Activated CD4-positive, alpha-beta T cell treated with anti-CD3 and anti-CD28 coated beads, Interleukin-2, amount 10 ng/mL, durations not matched to agents 7 days and 5 days (primary cell): ENCODE measurements around the gene GABRG1. TPM values are rescaled to one million over a fixed set of nuclear protein-coding genes. Genes with fewer than 3 reads are reported as not detected.

Source experiments
- CTCF ChIA-PET: fragments of 350-600 bp; sonication (Branson Sonifier 250); formaldehyde crosslinking; loops from one replicate; lab custom pipeline; 2021; ENCODE audit warnings: antibody characterized with exemption; lab: Charles Lee
- POLR2A ChIA-PET: fragments of 350-600 bp; sonication (Branson Sonifier 250); formaldehyde crosslinking; loops from one replicate; lab custom pipeline; 2021; ENCODE audit warnings: antibody characterized with exemption; lab: Charles Lee
- DNase-seq: peaks from one replicate; pipeline ENCODE4 v3.0.0-alpha.2; 2020
- H3K27ac Mint-ChIP-seq: one replicate; pipeline ENCODE4 v1.8.0; 2021; ENCODE audit warnings: mild to moderate bottlenecking, moderate library complexity, mixed read lengths
- H3K27me3 Mint-ChIP-seq: one replicate; pipeline ENCODE4 v1.8.0; 2021; ENCODE audit warnings: mixed read lengths
- H3K36me3 Mint-ChIP-seq: one replicate; pipeline ENCODE4 v1.8.0; 2021; ENCODE audit warnings: low read depth, mixed read lengths
- H3K4me1 Mint-ChIP-seq: one replicate; pipeline ENCODE4 v1.8.0; 2021; ENCODE audit warnings: mixed read lengths
- H3K4me3 Mint-ChIP-seq: one replicate; pipeline ENCODE4 v1.8.0; 2021; ENCODE audit warnings: mild to moderate bottlenecking, moderate library complexity, mixed read lengths
- H3K9me3 Mint-ChIP-seq: one replicate; pipeline ENCODE4 v1.8.0; 2021; ENCODE audit warnings: mixed read lengths
- total RNA-seq, 2 experiments: library from RNA; stranded (reverse); gene quantifications; one replicate each; pipeline ENCODE4 v1.2.3, GENCODE V29; 2021

The GABRG1 gene
- not detected for total RNA-seq

DNA sequence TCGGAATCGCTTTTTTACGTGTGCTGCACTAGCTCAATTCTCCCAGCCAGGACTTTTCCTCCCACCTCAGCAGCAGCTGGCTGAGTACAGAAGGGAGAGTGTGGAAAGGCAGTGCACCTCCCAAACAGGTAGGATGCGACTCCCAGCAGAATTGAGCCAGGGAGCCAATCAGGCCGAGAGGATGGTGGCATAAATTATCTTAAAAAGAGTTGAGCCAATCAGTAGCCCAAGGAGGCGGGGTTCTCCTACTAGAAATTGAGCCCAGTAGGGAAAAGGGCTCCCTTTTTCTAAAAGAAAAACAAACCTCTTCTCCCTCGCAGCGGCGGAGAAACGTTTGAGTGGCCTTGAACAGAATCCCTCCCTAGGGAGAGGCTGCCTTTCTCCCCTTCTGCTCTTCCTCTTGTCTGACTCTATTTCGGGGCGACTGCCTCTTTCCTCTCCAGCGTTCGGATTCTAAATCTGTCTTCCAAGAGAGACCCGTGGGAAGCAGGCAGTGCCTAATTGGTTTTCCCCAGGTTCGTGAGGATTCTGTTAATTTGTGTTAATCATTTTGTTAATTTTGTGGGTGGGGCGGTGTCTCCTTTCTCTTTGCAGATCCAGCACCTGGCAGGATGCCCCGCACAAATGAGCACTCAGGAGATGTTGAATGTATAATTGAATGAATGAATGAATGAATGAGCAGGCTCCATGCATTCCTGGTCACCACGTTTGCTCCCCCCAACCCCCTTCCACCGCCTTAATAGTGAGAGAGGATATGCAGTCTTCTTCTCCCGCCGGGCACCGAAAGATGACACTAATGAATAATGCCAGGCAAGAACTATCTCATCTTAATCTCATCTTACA lies at the start of gene GABRG1:
TSS of gene GABRG1 (minus strand) at position 142 of the 843 bp plus-strand sequence. CDS start at position 1, 141 bp downstream.
- H3K27me3 Mint-ChIP-seq: no peaks in the 10 kb centered on the region
- peaks cover 3% of the 10 kb centered on the region for H3K9me3 Mint-ChIP-seq

DNA sequence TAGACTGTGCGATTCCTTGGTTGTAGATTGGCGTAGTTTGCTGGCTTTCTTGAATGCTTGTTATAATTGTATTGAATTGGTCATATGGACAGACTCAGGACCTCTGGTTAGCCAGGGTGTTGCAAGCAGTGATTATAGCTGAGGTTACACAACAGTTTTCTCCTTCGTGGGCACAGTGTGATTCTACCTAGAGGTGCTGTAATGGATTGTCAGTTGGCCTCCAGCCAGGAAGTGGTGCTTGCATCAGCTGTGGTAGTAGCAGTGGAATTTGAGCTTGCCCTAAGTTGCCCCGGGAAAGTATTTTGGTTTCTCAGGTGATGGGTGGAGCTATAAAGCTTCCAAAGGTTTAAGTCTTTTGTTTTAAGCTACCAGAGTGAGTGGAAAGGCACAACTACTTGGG lies 23.1 kb upstream of the GABRG1 start:
- Mint-ChIP-seq H3K27me3 (no peaks in the 10 kb centered on the region), H3K4me1 (no peaks in the 10 kb centered on the region), H3K27ac (no peak overlapping the region), H3K4me3 (no peak overlapping the region), H3K9me3 (peaks cover 11% of the 10 kb centered on the region), H3K36me3 (no peaks in the 10 kb centered on the region)
- ChIA-PET POLR2A (no interaction called here), CTCF (no interaction called here)
- no peak for DNase-seq

More for the DNA sequence above, at the start of gene GABRG1:
- H3K4me3 Mint-ChIP-seq: no peak within 1 kb of the TSS
- H3K4me1 Mint-ChIP-seq: no peaks in the 10 kb centered on the region
- H3K27ac Mint-ChIP-seq: no peak within 1 kb of the TSS
- no peaks in the 10 kb centered on the region for H3K36me3 Mint-ChIP-seq
- no peak for DNase-seq
- POLR2A ChIA-PET: no interaction called here
- CTCF ChIA-PET: no interaction called here

DNA sequence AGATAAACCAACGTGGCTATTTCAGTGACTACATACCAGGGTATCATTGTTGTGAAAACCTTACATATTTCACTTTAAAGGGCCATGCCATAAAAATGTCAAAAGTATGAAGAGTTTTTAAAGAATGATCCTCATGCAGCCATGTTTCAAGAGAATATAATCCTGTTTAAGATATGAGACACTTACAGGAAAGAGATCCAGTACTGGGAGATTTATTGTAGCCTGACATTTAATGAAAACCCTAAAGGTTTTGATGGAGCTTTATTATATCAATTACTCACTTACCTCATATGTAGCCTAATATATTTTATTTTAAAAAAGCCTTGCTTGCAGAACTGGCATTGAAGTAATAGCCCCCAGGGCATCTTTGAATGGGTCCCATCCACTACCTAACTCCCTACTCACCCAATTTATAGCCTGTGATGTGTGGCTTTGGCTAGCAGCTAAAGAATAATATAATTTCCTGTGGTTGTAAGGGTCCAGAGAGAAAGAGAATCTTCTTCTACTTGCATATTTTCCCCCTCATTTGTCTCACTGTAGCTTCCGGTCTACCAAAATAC lies 7.7 kb upstream of the GABRG1 start:
- H3K36me3 Mint-ChIP-seq: no peaks in the 10 kb centered on the region
- ChIA-PET POLR2A (no interaction called here), CTCF (no interaction called here)
- no peak overlapping the region for H3K27ac Mint-ChIP-seq
- peaks cover 7% of the 10 kb centered on the region for H3K9me3 Mint-ChIP-seq
- H3K4me1 Mint-ChIP-seq: no peaks in the 10 kb centered on the region
- DNase-seq: no peak
- no peaks in the 10 kb centered on the region for H3K27me3 Mint-ChIP-seq
- H3K4me3 Mint-ChIP-seq: no peak overlapping the region

DNA sequence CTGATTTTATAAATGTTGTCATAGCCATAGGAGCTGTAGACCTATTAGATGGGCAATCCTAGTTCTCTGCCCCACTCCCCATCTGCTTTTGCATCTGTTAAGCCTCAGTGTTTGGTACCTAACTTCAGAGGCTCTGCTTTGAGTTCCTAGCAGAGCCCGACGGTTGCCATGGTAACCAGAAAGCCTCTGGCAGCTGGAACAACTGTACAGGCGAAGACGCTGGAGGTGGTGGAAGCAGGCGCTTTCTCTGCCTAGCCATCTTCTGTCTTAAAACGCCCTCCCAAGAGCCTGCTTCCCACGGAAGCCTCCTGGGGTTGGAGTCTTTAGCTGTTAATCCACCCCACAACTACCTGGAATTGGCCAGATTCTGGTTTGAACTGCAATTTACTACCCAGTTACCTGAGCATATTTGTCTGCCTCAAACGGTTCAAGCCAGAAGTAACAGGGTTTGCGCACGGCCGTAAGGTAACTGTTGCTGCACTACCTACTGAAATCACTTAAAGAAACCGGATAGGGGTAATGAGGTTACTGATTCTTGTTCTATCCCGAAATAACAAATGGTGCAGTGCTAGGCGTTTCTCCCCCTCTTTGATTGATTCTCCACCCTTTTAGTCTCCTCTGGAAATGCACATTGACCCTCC lies 1.0 kb upstream of the GABRG1 start:
- no peaks in the 10 kb centered on the region for H3K27me3 Mint-ChIP-seq
- H3K4me3 Mint-ChIP-seq: no peak overlapping the region
- ChIA-PET CTCF (no interaction called here), POLR2A (no interaction called here)
- H3K36me3 Mint-ChIP-seq: no peaks in the 10 kb centered on the region
- no peaks in the 10 kb centered on the region for H3K4me1 Mint-ChIP-seq
- no peak overlapping the region for H3K27ac Mint-ChIP-seq
- H3K9me3 Mint-ChIP-seq: no peaks in the 10 kb centered on the region
- no peak for DNase-seq

DNA sequence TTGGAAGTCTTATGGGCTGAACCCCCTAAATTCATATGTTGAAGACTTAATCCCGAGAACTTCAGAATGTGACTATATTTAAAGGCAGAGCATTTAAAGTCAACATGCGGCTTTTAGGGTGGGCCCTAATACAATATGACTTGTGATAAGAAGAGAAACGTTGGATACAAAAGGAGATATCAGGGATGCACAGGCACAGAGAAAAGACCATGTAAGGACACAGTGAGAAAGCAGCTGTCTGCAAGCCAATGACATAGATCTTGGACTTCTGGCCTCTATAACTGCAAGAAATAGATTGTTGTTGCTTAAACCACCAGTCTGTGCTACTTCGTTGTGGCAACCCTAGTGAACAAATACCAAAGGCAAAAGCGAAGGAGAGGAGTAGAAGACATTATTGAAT lies 42.2 kb downstream of the GABRG1 start:
- CTCF ChIA-PET: no interaction called here
- Mint-ChIP-seq H3K36me3 (no peaks in the 10 kb centered on the region), H3K4me1 (no peaks in the 10 kb centered on the region), H3K4me3 (no peak overlapping the region), H3K27me3 (no peaks in the 10 kb centered on the region), H3K27ac (no peak overlapping the region), H3K9me3 (peaks cover 13% of the 10 kb centered on the region)
- no peak for DNase-seq
- POLR2A ChIA-PET: no interaction called here

DNA sequence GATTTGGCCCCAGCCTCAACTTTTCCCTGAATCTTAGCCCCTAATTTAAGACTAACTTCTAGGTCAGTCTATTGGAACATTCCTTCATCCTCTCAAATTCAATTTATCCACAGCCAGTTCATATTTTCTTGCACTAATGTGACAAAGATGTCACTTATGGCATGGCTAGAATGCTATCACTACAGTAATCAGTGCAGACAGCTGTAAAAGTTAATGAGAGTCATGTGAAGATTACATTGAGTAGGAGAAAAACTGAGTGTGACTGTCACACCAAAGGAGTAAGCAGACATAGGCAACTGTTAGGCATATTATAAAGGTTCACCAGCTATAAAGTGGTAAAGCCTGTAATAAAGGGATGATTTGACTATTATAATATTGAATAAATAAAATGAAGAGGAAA lies 42.6 kb downstream of the GABRG1 start:
- Mint-ChIP-seq H3K4me1 (no peaks in the 10 kb centered on the region), H3K4me3 (no peak overlapping the region), H3K36me3 (no peaks in the 10 kb centered on the region), H3K9me3 (peaks cover 13% of the 10 kb centered on the region), H3K27ac (no peak overlapping the region), H3K27me3 (no peaks in the 10 kb centered on the region)
- DNase-seq: no peak
- ChIA-PET POLR2A (no interaction called here), CTCF (no interaction called here)

DNA sequence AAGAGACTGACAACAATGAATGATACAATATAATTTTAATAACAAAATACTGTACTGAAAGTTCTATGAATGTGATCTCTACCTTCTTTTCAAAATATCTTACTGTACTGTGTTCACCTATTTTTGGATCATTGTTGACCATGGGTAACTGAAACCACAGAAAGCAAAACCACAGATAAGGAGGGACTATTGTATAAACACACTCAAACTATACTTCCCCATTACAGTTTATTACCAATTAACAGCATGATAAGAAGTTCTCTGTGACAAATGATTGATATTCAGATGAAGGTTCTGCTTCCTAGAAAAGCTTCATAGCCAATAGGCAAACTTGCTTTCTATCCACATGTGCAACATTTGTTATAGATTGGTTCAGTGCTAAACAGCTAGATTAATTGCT lies 50.1 kb downstream of the GABRG1 start:
- H3K4me3 Mint-ChIP-seq: no peak overlapping the region

DNA sequence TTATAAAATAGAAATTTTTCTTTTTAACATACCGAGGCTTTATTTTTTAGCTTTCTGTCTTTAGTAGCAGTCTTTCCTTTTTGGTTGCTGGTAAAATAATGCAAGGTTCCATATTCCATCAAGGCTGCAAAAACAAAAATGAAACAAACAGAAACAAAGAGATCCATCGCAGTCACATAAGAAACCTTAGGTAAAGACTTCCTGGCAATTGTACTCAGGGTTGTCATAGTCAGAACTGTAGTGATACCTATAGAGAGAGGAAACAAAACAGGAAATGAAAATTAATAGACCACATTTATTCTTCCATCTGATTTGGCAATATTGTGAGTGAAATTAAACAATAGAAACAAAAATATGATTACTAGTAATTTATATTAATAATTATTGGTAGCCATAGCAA lies 72.5 kb downstream of the GABRG1 start:
- Mint-ChIP-seq H3K4me3 (no peak overlapping the region), H3K4me1 (no peaks in the 10 kb centered on the region), H3K27me3 (no peaks in the 10 kb centered on the region), H3K27ac (no peak overlapping the region), H3K9me3 (peaks cover 6% of the 10 kb centered on the region), H3K36me3 (no peaks in the 10 kb centered on the region)
- DNase-seq: no peak
- POLR2A ChIA-PET: no interaction called here
- CTCF ChIA-PET: no interaction called here

More for the DNA sequence above, 50.1 kb downstream of the GABRG1 start:
- Mint-ChIP-seq H3K27me3 (no peaks in the 10 kb centered on the region), H3K27ac (no peak overlapping the region), H3K36me3 (no peaks in the 10 kb centered on the region), H3K9me3 (no peaks in the 10 kb centered on the region), H3K4me1 (no peaks in the 10 kb centered on the region)
- CTCF ChIA-PET: no interaction called here
- POLR2A ChIA-PET: no interaction called here
- no peak for DNase-seq

DNA sequence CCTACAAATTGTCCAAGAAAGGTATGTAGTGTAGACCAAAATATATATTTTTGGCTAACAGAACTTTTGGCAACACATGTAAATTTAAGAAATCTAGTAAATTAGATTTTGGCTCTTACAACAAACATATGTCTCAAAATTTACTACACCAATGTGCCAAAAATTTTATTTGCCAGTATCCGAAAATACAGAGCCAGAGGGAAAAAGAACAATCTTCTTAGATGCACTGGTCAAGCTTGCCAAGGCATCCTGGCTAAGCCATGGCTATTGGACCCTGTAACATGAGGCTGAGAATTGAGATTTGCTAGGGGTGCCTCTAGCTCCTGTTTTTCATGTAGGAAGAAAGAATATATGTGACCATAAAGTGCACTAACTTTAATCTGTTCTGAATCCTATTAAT lies 91.8 kb downstream of the GABRG1 start:
- POLR2A ChIA-PET: no interaction called here
- H3K4me3 Mint-ChIP-seq: no peak overlapping the region
- no peaks in the 10 kb centered on the region for H3K4me1 Mint-ChIP-seq
- CTCF ChIA-PET: interaction anchor here (0.6 kb wide), 1 partner anchor 21 kb away, joined by 3 read pairs; no protein-coding TSS in a partner anchor
- DNase-seq: no peak
- H3K27ac Mint-ChIP-seq: no peak overlapping the region
- H3K36me3 Mint-ChIP-seq: no peaks in the 10 kb centered on the region
- H3K27me3 Mint-ChIP-seq: no peaks in the 10 kb centered on the region
- peaks cover 5% of the 10 kb centered on the region for H3K9me3 Mint-ChIP-seq

DNA sequence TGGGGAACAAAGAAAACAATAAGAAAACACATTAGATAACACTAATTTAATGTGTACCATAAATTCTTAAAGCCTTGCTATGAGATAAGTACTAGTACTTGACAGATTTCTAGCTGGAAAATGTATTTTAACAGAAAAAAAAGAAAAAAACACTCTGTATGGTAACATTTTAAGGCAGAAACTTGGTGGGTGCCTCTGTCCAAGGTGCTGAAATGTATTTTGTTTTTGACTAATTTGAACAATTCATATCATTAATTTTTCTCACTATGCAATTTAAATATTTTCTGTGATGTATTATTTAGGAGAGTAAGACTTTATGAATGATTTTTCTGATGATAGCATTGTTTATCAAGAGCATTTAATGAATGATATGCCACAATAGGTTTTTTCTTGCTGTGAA lies 107.5 kb downstream of the GABRG1 start:
- ChIA-PET CTCF (no interaction called here), POLR2A (no interaction called here)
- H3K4me1 Mint-ChIP-seq: no peaks in the 10 kb centered on the region
- no peak overlapping the region for H3K4me3 Mint-ChIP-seq
- H3K27ac Mint-ChIP-seq: no peak overlapping the region
- H3K9me3 Mint-ChIP-seq: peaks cover 5% of the 10 kb centered on the region
- no peak for DNase-seq
- H3K36me3 Mint-ChIP-seq: no peaks in the 10 kb centered on the region
- no peaks in the 10 kb centered on the region for H3K27me3 Mint-ChIP-seq

DNA sequence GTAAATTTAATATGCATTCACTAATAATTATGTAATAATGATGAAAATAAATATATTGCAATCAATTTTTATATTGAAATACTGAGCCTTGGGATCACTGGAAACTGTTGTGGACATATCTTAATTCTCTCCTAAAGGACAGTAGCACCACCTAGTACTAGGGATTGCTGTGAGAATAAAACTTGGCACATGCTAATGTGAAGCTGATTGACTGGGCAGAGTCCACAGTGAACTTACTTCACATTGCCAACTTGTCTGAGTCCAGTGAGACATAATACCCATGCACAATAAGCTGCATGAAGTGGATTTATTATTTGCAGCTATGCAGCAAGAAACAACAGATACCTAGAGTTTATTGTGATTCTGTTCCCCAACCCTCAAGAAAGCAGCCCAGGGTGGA lies 131.1 kb downstream of the GABRG1 start:
- H3K27ac Mint-ChIP-seq: no peak overlapping the region
- no peaks in the 10 kb centered on the region for H3K36me3 Mint-ChIP-seq
- H3K4me1 Mint-ChIP-seq: no peaks in the 10 kb centered on the region
- ChIA-PET POLR2A (no interaction called here), CTCF (no interaction called here)
- DNase-seq: no peak
- peaks cover 3% of the 10 kb centered on the region for H3K9me3 Mint-ChIP-seq
- H3K27me3 Mint-ChIP-seq: no peaks in the 10 kb centered on the region
- H3K4me3 Mint-ChIP-seq: no peak overlapping the region

DNA sequence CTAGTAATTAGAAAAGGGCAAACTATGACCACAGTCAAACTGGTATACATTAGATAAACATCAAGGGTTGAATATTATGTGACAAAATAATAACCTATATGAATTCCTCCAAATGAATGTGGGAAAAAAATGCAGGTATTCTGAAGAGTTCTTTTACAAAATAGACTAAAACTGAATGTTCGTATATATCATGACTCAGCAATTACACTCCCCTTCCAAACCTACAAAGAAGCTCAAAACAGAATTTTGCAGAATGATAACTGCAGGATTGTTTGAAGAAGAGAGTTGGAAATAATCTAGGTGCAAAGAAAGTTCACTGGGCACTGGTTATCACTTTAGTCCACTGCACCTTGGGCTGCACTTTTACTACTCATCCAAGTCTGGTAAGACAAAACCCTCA lies 134.1 kb downstream of the GABRG1 start:
- ChIA-PET CTCF (no interaction called here), POLR2A (no interaction called here)
- Mint-ChIP-seq H3K4me1 (no peaks in the 10 kb centered on the region), H3K4me3 (no peak overlapping the region), H3K27me3 (no peaks in the 10 kb centered on the region), H3K27ac (no peak overlapping the region), H3K36me3 (no peaks in the 10 kb centered on the region), H3K9me3 (peaks cover 6% of the 10 kb centered on the region)
- DNase-seq: no peak

DNA sequence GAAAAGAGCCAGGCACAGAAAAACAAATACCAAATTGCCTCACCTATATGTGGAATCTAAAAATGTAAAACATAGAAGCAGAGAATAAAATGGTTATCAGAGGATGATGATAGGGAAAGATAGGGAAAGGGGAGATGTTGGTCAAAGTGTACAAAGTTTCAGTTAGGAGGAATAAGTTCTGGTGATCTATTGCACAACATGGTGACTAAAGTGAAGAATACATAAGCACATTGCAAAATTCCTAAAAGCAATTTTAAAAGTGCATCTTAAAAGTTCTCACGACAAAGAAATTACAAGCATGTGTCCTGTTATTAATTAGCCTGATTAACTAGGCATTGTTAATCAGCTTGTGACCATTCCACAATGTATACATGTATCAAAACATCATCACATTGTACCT lies 136.0 kb downstream of the GABRG1 start:
- no peak overlapping the region for H3K27ac Mint-ChIP-seq
- CTCF ChIA-PET: no interaction called here
- POLR2A ChIA-PET: no interaction called here
- no peak overlapping the region for H3K4me3 Mint-ChIP-seq
- DNase-seq: no peak
- H3K36me3 Mint-ChIP-seq: no peaks in the 10 kb centered on the region
- no peaks in the 10 kb centered on the region for H3K4me1 Mint-ChIP-seq
- H3K27me3 Mint-ChIP-seq: no peaks in the 10 kb centered on the region
- peaks cover 6% of the 10 kb centered on the region for H3K9me3 Mint-ChIP-seq
